ENCODE data around the gene ADRA2B. TPM values are rescaled to one million over a fixed set of nuclear protein-coding genes. Genes with fewer than 3 reads are reported as not detected.
A peak's percentile ranks its signal among the peaks of the same experiment; 100 is the strongest.

ADRA2B gene
- total RNA-seq, 2 donors from 2014 or later = under 0.01 to 0.26 TPM

DNA sequence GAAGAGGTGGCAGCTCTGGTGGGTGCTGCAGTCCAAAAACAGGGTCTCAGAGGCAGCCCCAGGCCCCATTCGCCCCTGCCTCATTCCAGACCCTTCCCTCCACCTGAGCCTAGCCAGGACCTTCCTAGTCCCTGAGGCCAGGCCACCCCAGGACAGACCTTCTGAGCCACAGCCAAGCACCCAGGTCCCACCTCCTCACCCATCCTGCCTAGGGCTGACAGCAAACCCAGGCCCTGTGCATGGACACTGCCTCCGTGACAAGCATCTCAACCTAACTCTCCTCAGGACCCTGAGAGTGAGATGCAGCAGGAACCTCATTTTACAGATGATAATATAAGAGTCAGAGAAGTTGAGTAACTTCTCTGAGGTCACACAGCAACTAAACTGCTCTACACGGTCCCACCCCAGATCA is 15.5 kb downstream of the ADRA2B start:
- peaks cover 0 to 13% (median 0%) of the 10 kb centered on the region in 3 donors for H3K9me3 ChIP-seq
- 67 to 88% methylated on average over 3 of the region's 3 CpGs for WGBS, 2 donors
- ATAC-seq = no peak

DNA sequence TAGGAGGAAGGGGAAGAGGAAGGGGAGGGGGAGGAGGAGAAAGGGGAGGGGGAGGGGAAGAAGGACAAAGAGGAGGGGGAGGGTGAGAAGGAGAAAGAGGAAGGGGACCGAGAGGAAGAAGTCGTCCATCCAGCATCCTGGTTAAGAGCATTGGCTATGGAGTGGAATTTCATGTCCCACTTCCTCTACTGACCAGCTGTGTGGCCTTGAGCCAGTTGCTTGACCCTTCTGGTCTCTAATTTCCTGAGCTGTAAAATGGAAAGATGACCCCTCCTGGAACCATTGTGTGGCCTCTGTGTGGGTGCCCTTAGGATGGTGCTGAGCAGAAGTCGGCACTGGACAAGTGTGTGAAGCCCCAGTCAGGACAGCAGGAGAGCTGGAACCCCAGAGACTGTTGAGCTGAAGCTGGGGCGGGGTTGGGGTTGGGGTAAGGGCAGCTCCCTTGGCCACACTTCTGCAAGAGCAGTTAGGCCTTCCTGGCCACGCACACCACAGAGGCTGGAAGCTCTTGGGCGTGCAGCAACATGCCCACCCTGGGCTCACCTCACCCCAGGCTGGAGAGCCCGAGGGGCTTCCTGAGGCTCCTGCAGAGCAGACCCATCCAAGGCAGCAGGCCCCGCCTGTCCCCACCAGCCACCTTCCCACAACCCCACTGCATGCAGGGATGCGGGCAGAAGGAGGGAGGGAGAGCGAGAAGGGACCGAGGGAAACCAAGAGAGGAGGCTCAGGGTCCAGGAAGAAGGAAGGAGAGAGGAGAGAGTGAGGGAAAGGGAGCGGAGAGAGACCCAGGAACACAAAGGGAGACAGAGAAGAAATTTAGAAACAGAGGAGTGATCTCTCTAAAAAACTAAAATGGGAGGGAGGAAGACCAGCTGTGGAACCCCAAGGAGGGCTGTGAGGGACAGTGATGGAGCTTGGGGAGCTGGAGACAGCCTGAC is 16.2 kb downstream of the ADRA2B start:
- no peak for ATAC-seq
- WGBS, 2 donors = 61 to 76% methylated on average over 10 to 11 of the region's 12 CpGs
- Histone ChIP-seq H3K27ac (no peak overlapping the region), H3K9me3 (peaks cover 0 to 6% (median 0%) of the 10 kb centered on the region in 3 donors), H3K27me3 (no peaks in the 10 kb centered on the region), H3K36me3 (replicated peaks in 1 of 2; ENCODE audit: insufficient read depth in 1 of 2, low read depth in 2 of 2) (no peaks in the 10 kb centered on the region), H3K4me1 (no peaks in the 10 kb centered on the region), H3K4me3 (no peak overlapping the region)
- TF ChIP-seq, protein P1, sequence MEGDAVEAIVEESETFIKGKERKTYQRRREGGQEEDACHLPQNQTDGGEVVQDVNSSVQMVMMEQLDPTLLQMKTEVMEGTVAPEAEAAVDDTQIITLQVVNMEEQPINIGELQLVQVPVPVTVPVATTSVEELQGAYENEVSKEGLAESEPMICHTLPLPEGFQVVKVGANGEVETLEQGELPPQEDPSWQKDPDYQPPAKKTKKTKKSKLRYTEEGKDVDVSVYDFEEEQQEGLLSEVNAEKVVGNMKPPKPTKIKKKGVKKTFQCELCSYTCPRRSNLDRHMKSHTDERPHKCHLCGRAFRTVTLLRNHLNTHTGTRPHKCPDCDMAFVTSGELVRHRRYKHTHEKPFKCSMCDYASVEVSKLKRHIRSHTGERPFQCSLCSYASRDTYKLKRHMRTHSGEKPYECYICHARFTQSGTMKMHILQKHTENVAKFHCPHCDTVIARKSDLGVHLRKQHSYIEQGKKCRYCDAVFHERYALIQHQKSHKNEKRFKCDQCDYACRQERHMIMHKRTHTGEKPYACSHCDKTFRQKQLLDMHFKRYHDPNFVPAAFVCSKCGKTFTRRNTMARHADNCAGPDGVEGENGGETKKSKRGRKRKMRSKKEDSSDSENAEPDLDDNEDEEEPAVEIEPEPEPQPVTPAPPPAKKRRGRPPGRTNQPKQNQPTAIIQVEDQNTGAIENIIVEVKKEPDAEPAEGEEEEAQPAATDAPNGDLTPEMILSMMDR (IDR thresholded peaks at IDR 0.05) = no peak
- no peak for TF ChIP-seq POLR2A (IDR thresholded peaks at IDR 0.05)
- DNase-seq = peak; percentile 1 to 7 (median 4)
- intact Hi-C loops (cut with DNase I) = no loop called here

More for the DNA sequence above, 15.5 kb downstream of the ADRA2B start:
- no peaks in the 10 kb centered on the region for H3K4me1 ChIP-seq
- H3K27ac ChIP-seq = no peak overlapping the region
- no peaks in the 10 kb centered on the region for H3K36me3 ChIP-seq (replicated peaks in 1 of 2; ENCODE audit: insufficient read depth in 1 of 2, low read depth in 2 of 2)
- DNase-seq = peak in 2 of 4 donors; percentile 1 to 7
- H3K4me3 ChIP-seq = no peak overlapping the region
- intact Hi-C loops (cut with DNase I) = no loop called here
- H3K27me3 ChIP-seq = no peaks in the 10 kb centered on the region
- no peak for TF ChIP-seq POLR2A (IDR thresholded peaks at IDR 0.05)
- TF ChIP-seq, protein P1 (IDR thresholded peaks at IDR 0.05) = no peak

DNA sequence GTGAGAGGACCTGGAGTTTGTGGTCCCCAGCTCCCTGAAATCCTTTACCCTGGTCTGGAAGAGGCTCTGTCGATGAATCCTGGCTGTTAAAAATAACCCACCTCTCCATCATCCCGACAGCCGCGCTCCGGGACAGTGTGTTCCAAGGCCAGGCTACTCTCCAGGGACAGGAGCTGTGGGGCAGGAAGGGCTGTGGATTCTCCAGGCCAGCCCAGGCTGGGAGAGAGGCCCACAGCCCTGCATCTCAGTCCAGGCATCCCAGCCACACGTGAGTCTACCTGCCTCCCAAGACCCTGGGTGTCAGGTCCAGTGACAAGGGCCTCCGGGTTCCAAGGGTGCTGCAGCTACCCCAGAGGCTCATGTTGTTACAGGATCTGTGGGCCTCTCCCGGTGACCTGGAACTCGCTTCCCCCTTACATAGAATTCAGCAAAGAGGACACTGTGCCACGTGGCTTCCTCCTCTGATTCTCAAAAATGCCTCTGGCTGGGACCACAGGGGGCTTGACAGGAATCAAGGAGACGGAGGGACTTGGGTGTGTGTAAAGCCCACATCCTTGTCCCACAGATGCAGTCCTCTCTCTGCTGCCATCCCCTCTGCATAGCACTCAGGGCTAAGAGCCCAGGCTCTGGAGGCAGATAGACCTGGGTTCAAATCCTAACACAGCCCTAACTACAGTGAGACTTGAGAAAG is 17.3 kb downstream of the ADRA2B start:
- Histone ChIP-seq H3K27me3 (no peaks in the 10 kb centered on the region), H3K4me1 (no peaks in the 10 kb centered on the region), H3K27ac (peak overlapping the region in 1 of 4 donors; percentile 17), H3K9me3 (no peaks in the 10 kb centered on the region), H3K36me3 (replicated peaks in 1 of 2; ENCODE audit: insufficient read depth in 1 of 2, low read depth in 2 of 2) (no peaks in the 10 kb centered on the region), H3K4me3 (no peak overlapping the region)
- no peak for TF ChIP-seq POLR2A (IDR thresholded peaks at IDR 0.05)
- TF ChIP-seq, protein P1 (IDR thresholded peaks at IDR 0.05) = no peak
- intact Hi-C loops (cut with DNase I) = no loop called here
- ATAC-seq (no peak), DNase-seq (peak; percentile 5 to 16 (median 7))
- WGBS, 2 donors = 66 to 68% methylated on average over 9 to 11 of the region's 11 CpGs

DNA sequence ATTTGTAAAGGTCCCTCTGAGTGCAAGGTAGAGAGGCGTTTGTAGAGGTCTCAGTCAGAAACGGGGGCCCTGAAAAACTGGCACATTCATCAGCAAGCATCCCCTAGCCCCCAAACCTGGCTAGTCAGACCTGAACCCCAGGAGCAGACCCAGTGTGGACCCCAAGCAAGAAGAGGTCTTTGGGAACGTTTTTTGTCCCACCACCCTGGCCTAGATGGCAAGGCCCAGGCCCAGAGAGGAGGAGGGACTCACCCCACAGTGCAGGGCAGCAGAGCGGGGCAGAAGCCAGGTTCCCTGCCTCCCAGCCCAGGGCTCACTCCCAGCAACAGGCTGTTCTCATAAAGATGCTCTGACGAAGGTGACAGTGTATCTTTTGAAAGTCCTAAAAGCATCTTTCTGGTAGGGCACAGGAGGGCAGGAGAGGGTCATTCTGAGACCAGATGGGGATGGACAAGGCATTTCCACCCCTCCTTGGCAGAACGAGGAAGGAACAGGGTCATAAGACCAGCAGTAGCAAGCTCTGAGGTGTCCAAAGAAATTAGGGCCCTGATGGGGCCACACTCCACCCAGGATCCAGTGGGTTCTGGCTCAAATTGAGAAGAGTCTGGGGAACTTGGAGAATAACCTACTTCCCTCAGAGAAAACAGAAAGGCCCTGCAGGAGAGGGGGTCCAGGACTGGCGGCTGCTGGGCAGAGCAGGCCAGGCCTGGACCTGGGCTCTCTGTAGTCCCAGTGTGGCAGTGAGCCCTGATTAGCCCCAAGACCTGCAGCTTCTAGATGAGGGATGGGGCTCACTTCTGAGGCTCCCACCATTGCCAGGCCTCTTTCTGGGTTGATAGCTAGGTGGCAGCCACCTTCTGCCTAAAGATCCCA is 18.2 kb downstream of the ADRA2B start:
- Histone ChIP-seq H3K9me3 (no peaks in the 10 kb centered on the region), H3K4me1 (no peaks in the 10 kb centered on the region), H3K36me3 (replicated peaks in 1 of 2; ENCODE audit: insufficient read depth in 1 of 2, low read depth in 2 of 2) (no peaks in the 10 kb centered on the region), H3K27ac (peak overlapping the region in 1 of 4 donors; percentile 17), H3K27me3 (no peaks in the 10 kb centered on the region), H3K4me3 (no peak overlapping the region)
- intact Hi-C loops (cut with DNase I) = no loop called here
- DNase-seq (peak in 2 of 4 donors; percentile 2 to 6), ATAC-seq (no peak)
- TF ChIP-seq, protein P1 (IDR thresholded peaks at IDR 0.05) = no peak
- TF ChIP-seq POLR2A (IDR thresholded peaks at IDR 0.05) = no peak
- 60 to 64% methylated on average over 7 of the region's 7 CpGs for WGBS, 2 donors

Data from body of pancreas (tissue), 4 donors.